ENCODE measurements around the gene PEDS1. TPM values are rescaled to one million over a fixed set of nuclear protein-coding genes. Genes with fewer than 3 reads are reported as not detected.

The PEDS1 gene
- total and polyA plus RNA-seq, 10 of the 15 experiments (the other 5 are each of a cell fraction or from before 2014, with no cell fraction given): 1.7 to 25.6 (median 16.8) TPM

DNA sequence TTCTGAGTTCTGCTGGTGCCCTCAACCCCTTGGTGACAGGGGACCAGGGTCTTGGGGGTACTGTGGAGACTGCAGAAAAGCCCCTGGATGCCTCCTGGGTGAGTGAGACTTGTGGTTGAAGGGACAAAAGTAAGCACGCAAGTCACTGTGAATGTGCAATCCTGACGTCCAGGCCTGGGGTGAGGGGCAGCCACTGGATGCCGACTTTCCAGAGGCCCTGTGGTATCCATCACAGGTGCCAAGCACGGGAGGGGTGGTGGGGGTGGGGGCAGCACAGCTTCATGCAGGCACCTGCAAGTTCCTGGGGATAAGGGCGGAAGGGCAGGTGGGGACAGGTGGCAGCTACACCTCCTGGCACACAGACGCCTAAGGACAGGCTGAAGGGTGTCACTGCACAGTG lies 20.5 kb downstream of the PEDS1 start:
- ChIA-PET CTCF (interaction anchor here (3.8 kb wide), 1 partner anchor 12 kb away, joined by 14 read pairs; no protein-coding TSS in a partner anchor), SMC1A (ENCODE audit: uncharacterized antibody, unreplicated experiment) (interaction anchor here (1.9 kb wide), 1 partner anchor 10 kb away, joined by 5 read pairs; no protein-coding TSS in a partner anchor), RAD21 (ENCODE audit: unreplicated experiment) (no interaction called here), POLR2A (interaction anchor here (1.6 kb wide), 1 partner anchor 18 kb away, joined by 4 read pairs; no protein-coding TSS in a partner anchor)
- 90% methylated on average over 6 of the region's 6 CpGs for WGBS (ENCODE audit: insufficient coverage, insufficient replicate concordance, low lambda C conversion rate, missing lambda C conversion rate)
- no peaks in the 10 kb centered on the region for H3K9me3 ChIP-seq (replicated peaks; ENCODE audit: control insufficient read depth, insufficient read depth, low read length)
- ATAC-seq (no peak), DNase-seq (ENCODE audit: low read depth, low spot score) (no peak), FAIRE-seq (no peak)
- BruUV-seq (replicated peaks): no TSS peak
- no peaks in the 10 kb centered on the region for H3K79me2 ChIP-seq (ENCODE audit: control insufficient read depth, insufficient read depth, low read length)
- no peak overlapping the region for H2AFZ ChIP-seq (ENCODE audit: control insufficient read depth, low read depth, low read length)
- H3K4me1 ChIP-seq (ENCODE audit: control insufficient read depth, insufficient read depth, low read length): no peaks in the 10 kb centered on the region
- H3K4me3 ChIP-seq: no peak overlapping the region
- intact Hi-C loops (cut with micrococcal nuclease; ENCODE audit: unreplicated experiment) (no loop called here), in situ Hi-C loops (cut with MboI) (no loop called here)
- H3K27me3 ChIP-seq (replicated peaks in 1 of 2; ENCODE audit: control insufficient read depth in 2 of 2, insufficient read depth in 2 of 2, low read length in 1 of 2): no peaks in the 10 kb centered on the region
- peaks cover 12 to 38% of the 10 kb centered on the region in 2 experiments for H3K36me3 ChIP-seq (ENCODE audit: control insufficient read depth in 2 of 2, insufficient read depth in 2 of 2, low read length in 1 of 2)
- H3K9ac ChIP-seq (ENCODE audit: control insufficient read depth, insufficient read depth, low read length): no peak overlapping the region
- no peaks in the 10 kb centered on the region for H4K20me1 ChIP-seq (ENCODE audit: control insufficient read depth, insufficient read depth)
- no peak for TF ChIP-seq SMAD5 (IDR thresholded peaks at IDR 0.05; ENCODE audit: low read depth)
- TF ChIP-seq NR2C1 (IDR thresholded peaks at IDR 0.05): no peak
- TF ChIP-seq MTA3 (IDR thresholded peaks at IDR 0.05; ENCODE audit: borderline replicate concordance, low read length): no peak
- no peak for TF ChIP-seq POLR2A (IDR thresholded peaks at IDR 0.05; ENCODE audit: low read depth, low read length)
- no peak for TF ChIP-seq RELA (IDR thresholded peaks at IDR 0.05; ENCODE audit: borderline replicate concordance, partially characterized antibody)
- TF ChIP-seq MYC (IDR thresholded peaks at IDR 0.05; ENCODE audit: insufficient read depth, insufficient read length, insufficient replicate concordance, low read length, severe bottlenecking): no peak
- TF ChIP-seq, protein P1, sequence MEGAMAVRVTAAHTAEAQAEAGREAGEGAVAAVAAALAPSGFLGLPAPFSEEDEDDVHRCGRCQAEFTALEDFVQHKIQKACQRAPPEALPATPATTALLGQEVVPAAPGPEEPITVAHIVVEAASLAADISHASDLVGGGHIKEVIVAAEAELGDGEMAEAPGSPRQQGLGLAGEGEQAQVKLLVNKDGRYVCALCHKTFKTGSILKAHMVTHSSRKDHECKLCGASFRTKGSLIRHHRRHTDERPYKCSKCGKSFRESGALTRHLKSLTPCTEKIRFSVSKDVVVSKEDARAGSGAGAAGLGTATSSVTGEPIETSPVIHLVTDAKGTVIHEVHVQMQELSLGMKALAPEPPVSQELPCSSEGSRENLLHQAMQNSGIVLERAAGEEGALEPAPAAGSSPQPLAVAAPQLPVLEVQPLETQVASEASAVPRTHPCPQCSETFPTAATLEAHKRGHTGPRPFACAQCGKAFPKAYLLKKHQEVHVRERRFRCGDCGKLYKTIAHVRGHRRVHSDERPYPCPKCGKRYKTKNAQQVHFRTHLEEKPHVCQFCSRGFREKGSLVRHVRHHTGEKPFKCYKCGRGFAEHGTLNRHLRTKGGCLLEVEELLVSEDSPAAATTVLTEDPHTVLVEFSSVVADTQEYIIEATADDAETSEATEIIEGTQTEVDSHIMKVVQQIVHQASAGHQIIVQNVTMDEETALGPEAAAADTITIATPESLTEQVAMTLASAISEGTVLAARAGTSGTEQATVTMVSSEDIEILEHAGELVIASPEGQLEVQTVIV (IDR thresholded peaks at IDR 0.05; ENCODE audit: borderline replicate concordance, partially characterized antibody): no peak
- TF ChIP-seq CBFB (IDR thresholded peaks at IDR 0.05; ENCODE audit: low read depth): no peak
- TF ChIP-seq SPI1 (IDR thresholded peaks at IDR 0.05; ENCODE audit: borderline replicate concordance, insufficient read depth, low read depth, low read length): no peak
- TF ChIP-seq KDM1A (IDR thresholded peaks at IDR 0.05; ENCODE audit: borderline replicate concordance): no peak
- TF ChIP-seq ZSCAN29 (IDR thresholded peaks at IDR 0.05): no peak
- no peak for TF ChIP-seq MXI1 (IDR thresholded peaks at IDR 0.05; ENCODE audit: low read depth, low read length)
- no peak for TF ChIP-seq BCL11A (IDR thresholded peaks at IDR 0.05; ENCODE audit: low read depth, low read length)
- no peak for TF ChIP-seq ASH2L (IDR thresholded peaks at IDR 0.05; ENCODE audit: borderline replicate concordance, low read depth)
- TF ChIP-seq, protein P2, sequence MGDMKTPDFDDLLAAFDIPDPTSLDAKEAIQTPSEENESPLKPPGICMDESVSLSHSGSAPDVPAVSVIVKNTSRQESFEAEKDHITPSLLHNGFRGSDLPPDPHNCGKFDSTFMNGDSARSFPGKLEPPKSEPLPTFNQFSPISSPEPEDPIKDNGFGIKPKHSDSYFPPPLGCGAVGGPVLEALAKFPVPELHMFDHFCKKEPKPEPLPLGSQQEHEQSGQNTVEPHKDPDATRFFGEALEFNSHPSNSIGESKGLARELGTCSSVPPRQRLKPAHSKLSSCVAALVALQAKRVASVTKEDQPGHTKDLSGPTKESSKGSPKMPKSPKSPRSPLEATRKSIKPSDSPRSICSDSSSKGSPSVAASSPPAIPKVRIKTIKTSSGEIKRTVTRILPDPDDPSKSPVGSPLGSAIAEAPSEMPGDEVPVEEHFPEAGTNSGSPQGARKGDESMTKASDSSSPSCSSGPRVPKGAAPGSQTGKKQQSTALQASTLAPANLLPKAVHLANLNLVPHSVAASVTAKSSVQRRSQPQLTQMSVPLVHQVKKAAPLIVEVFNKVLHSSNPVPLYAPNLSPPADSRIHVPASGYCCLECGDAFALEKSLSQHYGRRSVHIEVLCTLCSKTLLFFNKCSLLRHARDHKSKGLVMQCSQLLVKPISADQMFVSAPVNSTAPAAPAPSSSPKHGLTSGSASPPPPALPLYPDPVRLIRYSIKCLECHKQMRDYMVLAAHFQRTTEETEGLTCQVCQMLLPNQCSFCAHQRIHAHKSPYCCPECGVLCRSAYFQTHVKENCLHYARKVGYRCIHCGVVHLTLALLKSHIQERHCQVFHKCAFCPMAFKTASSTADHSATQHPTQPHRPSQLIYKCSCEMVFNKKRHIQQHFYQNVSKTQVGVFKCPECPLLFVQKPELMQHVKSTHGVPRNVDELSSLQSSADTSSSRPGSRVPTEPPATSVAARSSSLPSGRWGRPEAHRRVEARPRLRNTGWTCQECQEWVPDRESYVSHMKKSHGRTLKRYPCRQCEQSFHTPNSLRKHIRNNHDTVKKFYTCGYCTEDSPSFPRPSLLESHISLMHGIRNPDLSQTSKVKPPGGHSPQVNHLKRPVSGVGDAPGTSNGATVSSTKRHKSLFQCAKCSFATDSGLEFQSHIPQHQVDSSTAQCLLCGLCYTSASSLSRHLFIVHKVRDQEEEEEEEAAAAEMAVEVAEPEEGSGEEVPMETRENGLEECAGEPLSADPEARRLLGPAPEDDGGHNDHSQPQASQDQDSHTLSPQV (IDR thresholded peaks at IDR 0.05): no peak
- TF ChIP-seq NRF1 (conservative IDR thresholded peaks at IDR 0.05; ENCODE audit: low read depth, low read length): no peak
- TF ChIP-seq DPF2 (IDR thresholded peaks at IDR 0.05): no peak
- no peak for TF ChIP-seq EP300 (IDR thresholded peaks at IDR 0.05; ENCODE audit: borderline replicate concordance in 1 of 2, control insufficient read depth in 1 of 2, low read depth in 2 of 2, low read length in 2 of 2)
- no peak overlapping the region for H3K4me2 ChIP-seq (ENCODE audit: control insufficient read depth, insufficient read depth)
- H3K27ac ChIP-seq (ENCODE audit: control insufficient read depth, insufficient read depth): no peak overlapping the region

Measured in GM12878 (cell line).